Posterior vena cava (tissue), 2 donors: ENCODE data around the gene MRTFA. TPM values are rescaled to one million over a fixed set of nuclear protein-coding genes. Genes with fewer than 3 reads are reported as not detected.

Source experiments
- DNase-seq: peaks from one replicate; pipeline ENCODE4 v3.0.0-alpha.2; 2020; ENCODE audit warnings: low spot score
- intact Hi-C, 2 donors: fragments of 100-400 bp; cut with DNase I; formaldehyde crosslinking; loops; one replicate each; pipeline versions ENCODE4 v1.14.1 to v1.14.2; 2022 to 2023
- total RNA-seq, 2 donors: library from RNA; stranded (reverse); fragmentation: NEBNext Ultra II Directional; extraction: Animal tissue kit (Norgen Biotek cat#: 25700); gene quantifications; one replicate each; pipeline ENCODE4 v1.2.1, GENCODE V29; 2021
- donor health status: DM: yes; HTN: yes; CAD: no.
- donor health status: DM: yes; HTN: yes; CAD: no.

The MRTFA gene
- total RNA-seq, 2 donors from 2014 or later: 72.8 to 76.5 TPM

GRCh38 chr22:40486962-40487602 is 149.4 kb downstream of the MRTFA start:
- DNase-seq: no peak
- intact Hi-C loops: loop anchor here in 1 of 2 donors (5.0 kb wide), 1 partner anchor 40 kb away; no protein-coding TSS in a partner anchor

DNA sequence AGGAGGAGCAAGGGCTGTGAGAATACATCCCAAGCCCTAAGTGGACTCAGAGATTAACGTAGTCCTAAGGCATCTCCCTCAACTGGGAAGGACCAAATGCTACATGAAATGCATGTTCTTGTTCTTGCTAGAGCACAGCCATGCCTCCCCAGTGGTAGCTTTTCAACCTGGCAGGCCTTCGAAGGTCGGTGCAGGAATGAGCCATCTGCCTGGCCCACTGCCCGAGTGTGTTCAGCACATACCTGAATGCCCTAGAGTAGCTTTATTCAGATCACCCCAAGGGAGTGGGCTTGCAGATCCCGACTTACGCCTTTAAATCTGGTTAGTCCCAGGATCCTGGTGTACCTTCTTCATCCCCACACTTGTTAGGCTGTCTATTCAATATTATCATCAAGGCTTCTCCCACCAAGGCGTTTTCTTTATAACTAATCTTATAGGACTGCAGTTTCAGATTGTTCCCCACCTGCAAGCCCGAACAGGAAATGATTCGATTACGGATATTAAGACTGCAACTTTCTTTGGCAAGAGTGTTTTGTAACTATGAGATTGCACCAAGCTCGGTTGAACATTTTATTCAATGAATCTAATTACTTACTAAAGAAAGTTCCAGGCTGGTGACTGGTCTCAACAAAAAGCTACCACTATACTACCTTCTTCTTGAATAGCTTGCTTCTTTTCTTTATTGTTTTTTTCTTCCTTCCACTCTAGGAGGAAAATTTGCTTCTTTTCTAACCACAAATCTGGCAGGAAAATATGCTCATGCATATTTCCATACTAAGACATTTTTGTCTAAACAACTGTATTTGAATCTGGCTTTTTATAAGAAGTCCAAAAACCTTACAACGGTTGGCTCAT is 150.5 kb downstream of the MRTFA start:
- DNase-seq: no peak
- intact Hi-C loops: loop anchor here in 1 of 2 donors (5.0 kb wide), 1 partner anchor 39 kb away; no protein-coding TSS in a partner anchor

DNA sequence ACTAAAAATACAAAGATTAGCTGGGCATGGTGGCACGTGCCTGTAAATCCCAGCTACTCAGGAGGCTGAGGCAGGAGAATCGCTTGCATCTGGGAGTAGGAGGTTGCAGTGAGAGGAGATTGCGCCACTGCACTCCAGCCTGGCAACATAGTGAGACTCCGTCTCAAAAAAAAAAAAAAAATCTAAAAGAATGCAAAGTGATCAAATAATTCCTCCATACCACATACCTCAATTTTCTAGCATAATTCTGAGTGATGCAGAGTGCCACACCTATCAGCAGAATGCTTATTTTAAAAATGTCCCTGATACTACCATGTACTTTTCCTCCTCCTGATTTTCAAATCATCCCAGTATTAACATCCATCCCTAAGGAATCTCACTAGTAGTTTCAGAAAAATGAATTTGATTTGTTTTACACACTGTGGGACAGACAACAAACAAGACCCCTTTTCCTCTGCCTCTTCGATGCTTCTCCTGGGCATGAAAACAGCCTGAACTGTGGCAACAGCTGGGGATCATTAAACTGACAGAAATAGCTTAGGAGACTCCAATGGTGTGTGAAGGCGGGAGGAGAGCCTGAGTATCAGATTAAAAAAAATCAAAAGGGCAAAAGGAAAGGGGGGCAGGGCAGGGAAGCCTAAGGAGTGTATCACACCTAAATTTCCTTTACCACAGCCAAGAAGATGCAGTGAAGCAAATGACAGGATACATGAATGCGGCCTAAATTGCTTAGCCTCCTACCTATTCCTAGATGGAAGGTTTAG is 151.4 kb downstream of the MRTFA start:
- no peak for DNase-seq
- intact Hi-C loops: loop anchor here in 1 of 2 donors (5.0 kb wide), 1 partner anchor 38 kb away; no protein-coding TSS in a partner anchor

DNA sequence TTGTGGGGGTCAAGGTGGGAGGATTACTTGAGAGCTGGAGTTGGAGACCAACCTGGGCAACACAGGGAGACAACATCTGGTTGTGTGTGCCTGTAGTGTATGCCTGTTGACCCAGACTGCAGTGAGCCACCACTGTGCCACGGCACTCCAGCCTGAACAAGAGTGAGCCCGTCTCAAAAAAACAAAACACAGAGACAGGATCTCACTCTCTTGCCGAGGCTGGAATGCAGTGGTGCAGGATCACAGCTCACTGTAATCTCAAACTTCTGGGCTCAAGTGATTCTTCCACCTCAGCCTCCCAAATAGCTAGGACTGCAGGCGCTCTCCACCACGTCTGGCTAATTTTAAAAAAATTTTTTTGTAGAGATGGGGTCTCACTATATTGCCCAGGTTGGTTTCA is 153.6 kb downstream of the MRTFA start:
- DNase-seq: no peak
- intact Hi-C loops: no loop called here

DNA sequence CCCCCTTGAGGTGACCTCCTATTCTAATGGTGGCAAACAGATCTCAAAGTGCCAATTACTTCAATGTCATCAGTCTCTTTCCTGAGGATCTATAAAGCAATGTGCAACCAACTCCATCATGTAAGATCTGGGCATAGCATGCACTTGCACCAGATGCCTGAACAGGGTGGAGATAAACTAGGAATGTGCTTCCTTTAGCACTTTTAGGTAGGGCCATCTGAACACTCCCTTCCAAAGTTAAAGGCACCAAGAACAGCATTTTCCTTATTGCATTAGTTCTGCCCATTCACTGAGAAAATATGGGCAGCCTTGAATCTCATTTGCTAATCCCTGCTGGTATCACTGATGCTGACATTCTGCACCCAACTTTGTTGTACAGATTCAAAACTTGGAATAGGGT is 154.1 kb downstream of the MRTFA start:
- DNase-seq: no peak
- intact Hi-C loops: no loop called here

DNA sequence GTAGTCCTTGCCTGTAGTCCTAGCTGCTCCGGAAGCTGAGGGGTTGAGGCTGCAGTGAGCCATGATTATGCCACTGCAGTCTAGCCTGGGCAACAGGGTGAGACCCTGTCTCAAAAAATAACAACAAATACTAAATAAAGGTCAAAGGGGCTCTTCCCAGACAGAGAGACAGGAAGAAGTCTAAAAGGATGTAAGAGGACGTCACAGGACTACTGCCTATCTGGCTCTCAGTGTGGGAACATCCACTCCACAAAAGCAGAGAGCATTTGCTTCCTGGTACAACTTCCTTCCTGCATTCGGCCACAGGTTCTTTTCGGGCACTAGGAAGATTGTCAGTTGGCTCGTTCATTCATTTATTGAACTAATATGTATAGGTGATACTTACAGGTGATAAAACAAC is 155.5 kb downstream of the MRTFA start:
- intact Hi-C loops: no loop called here
- no peak for DNase-seq

DNA sequence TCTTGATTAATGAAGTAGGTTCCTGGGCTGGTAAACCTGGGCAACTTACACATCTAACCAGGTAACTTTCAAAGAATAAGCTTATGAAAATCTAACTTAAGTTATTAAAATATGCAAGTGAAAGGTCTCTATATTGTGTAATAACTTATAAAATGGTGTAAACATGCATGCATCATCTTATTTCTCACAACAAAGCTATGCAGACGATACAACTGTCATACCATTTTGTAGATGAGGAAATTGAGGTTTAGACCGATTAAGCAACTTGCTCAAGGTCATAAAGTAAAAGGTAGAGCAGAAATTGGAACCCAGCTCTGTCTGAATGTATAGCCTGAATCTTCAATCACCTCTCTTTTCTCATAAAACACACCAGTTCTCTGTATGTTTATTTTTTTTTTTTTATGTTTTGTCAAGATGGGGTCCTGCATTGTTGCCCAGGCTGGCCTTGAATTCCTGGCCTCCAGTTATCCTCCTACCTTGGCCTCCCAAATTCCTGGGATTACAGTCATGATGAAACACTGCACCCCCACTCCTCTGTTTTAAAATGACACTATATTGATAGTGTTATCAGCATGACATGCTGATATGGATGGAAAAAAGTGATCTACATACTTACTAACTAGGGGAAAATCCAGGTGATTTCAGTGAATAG is 156.5 kb downstream of the MRTFA start:
- intact Hi-C loops: no loop called here
- DNase-seq: no peak

GRCh38 chr22:40479126-40479800 is 157.3 kb downstream of the MRTFA start:
- no peak for DNase-seq
- intact Hi-C loops: no loop called here

DNA sequence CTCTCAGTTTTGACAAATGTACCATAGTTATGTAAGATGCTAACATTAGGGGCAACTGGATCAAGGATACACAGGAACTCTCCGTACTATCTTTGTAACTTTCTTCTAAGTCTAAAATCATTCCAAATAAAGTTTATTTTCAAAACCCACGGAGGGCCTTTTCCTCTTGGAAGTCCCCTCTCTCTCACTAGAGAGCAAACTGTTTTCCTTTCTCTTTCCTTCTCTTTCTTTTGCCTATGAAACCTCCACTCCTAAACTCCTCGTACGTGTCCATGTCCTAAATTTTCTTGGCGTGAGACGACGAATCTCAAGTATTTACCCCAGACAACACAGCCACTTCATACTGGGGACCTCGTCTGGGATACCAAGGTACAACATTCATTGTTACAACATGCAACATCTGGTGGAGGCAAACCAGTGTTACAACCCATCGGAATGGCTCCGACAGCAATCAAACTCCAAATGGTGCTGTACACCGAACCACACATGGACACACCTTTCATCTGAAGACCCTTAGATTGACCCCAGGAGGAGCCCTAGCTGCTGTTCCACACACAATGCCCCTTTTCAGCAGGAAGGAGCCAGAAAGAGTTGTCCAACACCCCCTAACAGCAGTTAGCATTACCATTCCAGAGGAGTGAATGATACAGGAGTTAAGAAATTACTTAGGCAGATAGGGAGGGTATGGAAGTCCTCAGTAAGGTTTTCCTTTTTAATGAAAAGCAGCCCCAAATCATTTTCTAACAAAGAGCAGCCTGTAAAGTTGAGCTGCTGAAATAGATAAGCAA is 158.0 kb downstream of the MRTFA start:
- no peak for DNase-seq
- intact Hi-C loops: no loop called here

DNA sequence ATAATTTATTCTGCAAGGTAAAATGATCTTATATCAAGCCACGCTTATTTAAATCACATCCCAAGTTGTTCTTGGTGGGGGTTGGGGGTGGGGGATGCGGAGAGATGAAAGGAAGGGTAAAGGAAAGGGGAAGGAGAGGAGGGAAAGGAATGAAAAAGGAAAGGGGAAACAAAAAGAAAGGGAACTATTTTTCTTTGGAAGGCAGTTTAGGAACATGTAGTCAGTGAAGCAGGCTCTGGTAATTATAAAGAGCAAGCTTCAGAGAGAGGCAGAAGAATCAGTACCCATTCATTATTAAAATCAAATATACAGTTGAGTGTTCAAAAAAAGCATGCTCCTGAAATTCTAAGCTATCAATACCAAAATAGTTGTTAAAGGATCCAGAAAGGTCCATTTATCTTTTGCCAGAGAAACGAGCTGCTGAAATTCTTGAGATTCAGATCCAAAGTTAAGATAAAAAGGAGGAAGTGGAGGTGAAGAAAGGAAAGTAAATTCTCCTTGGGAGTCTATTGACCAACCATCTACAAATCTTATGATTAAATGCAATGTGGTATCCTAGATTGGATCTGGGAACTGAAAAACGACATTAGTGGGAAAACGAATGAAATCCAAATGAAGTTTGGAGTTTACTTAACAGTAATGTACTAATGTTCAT is 158.7 kb downstream of the MRTFA start:
- no peak for DNase-seq
- intact Hi-C loops: no loop called here

DNA sequence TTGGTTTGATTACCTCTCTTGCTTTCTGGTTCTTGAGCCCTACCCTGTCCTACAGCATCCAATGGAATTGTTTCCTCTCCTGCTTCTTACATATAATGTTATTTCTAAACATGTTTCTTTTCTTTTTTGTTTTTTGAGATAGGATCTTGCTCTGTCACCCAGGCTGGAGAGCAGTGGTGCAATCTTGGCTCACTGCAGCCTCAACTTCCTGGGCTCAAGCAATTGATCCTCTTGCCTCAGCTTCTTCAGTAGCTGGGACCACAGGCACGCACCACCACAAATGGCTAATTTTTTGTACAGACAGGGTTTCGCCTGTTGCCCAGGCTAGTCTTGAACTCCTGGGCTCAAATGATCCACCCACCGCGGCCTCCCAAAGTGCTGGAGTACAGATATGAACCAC is 160.2 kb downstream of the MRTFA start:
- intact Hi-C loops: no loop called here
- DNase-seq: no peak

GRCh38 chr22:40473703-40474102 is 162.8 kb downstream of the MRTFA start:
- intact Hi-C loops: no loop called here
- no peak for DNase-seq

GRCh38 chr22:40472579-40472978 is 163.9 kb downstream of the MRTFA start:
- intact Hi-C loops: no loop called here
- no peak for DNase-seq

DNA sequence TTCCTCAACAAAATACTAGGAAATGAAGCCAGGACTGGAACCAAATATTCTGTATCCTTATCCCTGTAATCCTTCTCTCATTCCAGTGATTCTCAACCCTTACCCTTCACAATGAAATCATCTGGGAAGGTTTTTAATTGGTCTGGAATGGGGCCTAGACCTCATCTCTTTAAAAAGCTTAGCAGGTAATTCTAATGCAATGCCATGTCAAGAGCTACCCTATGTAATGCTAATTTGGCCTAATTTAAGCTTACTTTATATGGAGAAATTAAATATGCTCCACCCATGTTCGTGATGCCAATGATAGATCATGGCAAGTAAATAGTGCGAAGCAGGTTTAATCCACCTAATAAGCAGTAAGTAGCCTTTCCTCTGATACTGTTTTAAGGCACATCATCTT is 164.5 kb downstream of the MRTFA start:
- DNase-seq: no peak
- intact Hi-C loops: no loop called here

DNA sequence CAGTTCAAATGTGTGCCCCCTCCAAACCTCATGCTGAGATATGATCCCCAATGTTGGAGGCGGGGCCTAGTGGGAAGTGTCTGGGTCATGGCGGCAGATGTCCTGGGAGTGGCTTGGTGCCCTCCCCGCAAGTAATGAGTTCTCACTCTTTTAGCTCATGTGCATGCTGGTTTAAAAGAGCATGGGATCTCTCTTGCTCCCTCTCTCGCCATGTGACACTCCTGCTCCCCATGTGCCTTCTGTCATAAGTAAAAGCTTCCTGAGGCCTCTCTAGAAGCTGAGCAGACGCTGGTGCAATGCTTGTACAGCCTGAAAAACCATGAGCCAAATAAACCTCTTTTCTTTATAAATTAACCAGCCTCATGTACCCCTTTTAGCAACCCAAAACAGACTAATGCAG is 167.3 kb downstream of the MRTFA start:
- no peak for DNase-seq
- intact Hi-C loops: no loop called here

DNA sequence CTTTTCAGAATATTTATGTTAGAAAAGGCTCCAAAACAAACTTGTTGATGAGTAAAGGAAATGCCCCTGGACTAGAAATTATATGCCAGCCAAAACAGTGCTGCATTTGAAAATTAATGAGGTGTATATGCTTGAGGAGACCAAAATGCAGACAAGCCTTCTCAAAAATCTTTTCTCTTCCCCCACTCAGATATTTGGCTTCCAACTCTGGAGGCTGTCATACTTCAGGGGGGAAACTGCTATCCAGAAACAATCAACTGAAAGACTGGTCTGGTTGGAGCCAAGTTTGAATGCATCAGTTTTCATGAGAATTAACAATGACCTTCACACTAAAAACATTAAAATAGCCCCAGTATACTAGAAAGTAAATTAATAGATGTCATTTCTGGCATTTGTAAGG is 167.9 kb downstream of the MRTFA start:
- intact Hi-C loops: no loop called here
- no peak for DNase-seq

- intact Hi-C loops: no loop called here
- no peak for DNase-seq
Observed at GRCh38 chr22:40466976-40467375, 169.5 kb downstream of the MRTFA start.

GRCh38 chr22:40463683-40464082 is 172.8 kb downstream of the MRTFA start:
- intact Hi-C loops: loop anchor here in 1 of 2 donors (1.0 kb wide), 1 partner anchor 26 kb away; no protein-coding TSS in a partner anchor
- DNase-seq: no peak
